HepG2 (cell line): ENCODE measurements around the gene RNLS. TPM values are rescaled to one million over a fixed set of nuclear protein-coding genes. Genes with fewer than 3 reads are reported as not detected.

Source experiments
- ATAC-seq: fragments of 200-7000 bp; cut with Tn5 transposase; 3 replicates; pipeline ENCODE4 v1.9.1; 2020; ENCODE audit warnings: mild to moderate bottlenecking, moderate library complexity
- BruUV-seq: library from RNA; stranded (reverse); fragments of 400-500 nt; replicated peaks from 2 replicates; lab custom pipeline; 2021; lab: Mats Ljungman, UMichigan
- CTCF ChIA-PET: fragments of 300-600 bp; formaldehyde crosslinking; extraction: SDS; loops from one replicate; lab custom pipeline; 2021; ENCODE audit warnings: low total read pairs, inconsistent platforms, low intra/inter-chr PET ratio; lab: Yijun Ruan, JAX
- POLR2A ChIA-PET: fragments of 350-600 bp; sonication (Branson Sonifier 250); formaldehyde crosslinking; loops from one replicate; lab custom pipeline; 2020; ENCODE audit warnings: antibody characterized with exemption, inconsistent platforms; lab: Yijun Ruan, JAX
- DNase-seq: peaks from one replicate; pipeline ENCODE4 v3.0.0-alpha.2; 2015; ENCODE audit warnings: low spot score
- FAIRE-seq: peaks from 3 replicates; lab custom pipeline; 2011; peaks lifted over from hg19 to GRCh38; lab: Jason Lieb, UNC
- H2AFZ ChIP-seq: one replicate; pipeline ENCODE4 v1.6.1; 2011; ENCODE audit warnings: low read length, inconsistent platforms
- H3K27ac ChIP-seq: fragments of 300-600 bp; 3 replicates; pipeline ENCODE4 v1.8.0; 2011; ENCODE audit warnings: mixed run types, mild to moderate bottlenecking, mixed read lengths, low read length, inconsistent platforms; ENCODE audit not compliant: insufficient read depth; ENCODE audit errors: extremely low read length
- H3K27me3 ChIP-seq, 2 experiments: fragments of 200-600 bp in 1 of 2; 2 replicates in 1 of 2; 3 replicates in 1 of 2; pipeline versions ENCODE4 v1.6.0 to v1.8.0; 2011; ENCODE audit warnings: low read length in 2 of 2, mild to moderate bottlenecking in 2 of 2, moderate library complexity in 2 of 2, inconsistent platforms in 1 of 2; ENCODE audit not compliant: insufficient read depth in 2 of 2, control insufficient read depth in 1 of 2
- H3K36me3 ChIP-seq, 2 experiments: fragments of 200-600 bp in 1 of 2; replicated peaks in 1 of 2; 2 replicates in 1 of 2; 3 replicates in 1 of 2; pipeline versions ENCODE4 v1.5.1 to v1.8.0; 2011; ENCODE audit warnings: low read length in 2 of 2, inconsistent platforms in 1 of 2; ENCODE audit not compliant: insufficient read depth in 2 of 2, control insufficient read depth in 1 of 2
- H3K4me1 ChIP-seq: 2 replicates; pipeline ENCODE4 v1.5.1; 2012; ENCODE audit warnings: low read length, inconsistent platforms; ENCODE audit not compliant: insufficient read depth
- H3K4me2 ChIP-seq: 2 replicates; pipeline ENCODE4 v1.6.0; 2011; ENCODE audit warnings: low read depth, low read length, inconsistent platforms
- H3K4me3 ChIP-seq, 3 experiments: fragments of 200-600 bp in 1 of 3; sonication (generic), shearing (Covaris generic) in 1 of 3; replicated peaks in 1 of 3; 2 replicates each; pipeline ENCODE4 v1.5.1; 2011 to 2016; ENCODE audit warnings: low read length in 3 of 3, inconsistent platforms in 2 of 3, low read depth in 2 of 3, mild to moderate bottlenecking in 2 of 3, control low read depth in 1 of 3, mixed read lengths in 1 of 3; ENCODE audit not compliant: insufficient read depth in 1 of 3
- H3K79me2 ChIP-seq: one replicate; pipeline ENCODE4 v1.6.1; 2011; ENCODE audit warnings: low read length, inconsistent platforms; ENCODE audit not compliant: insufficient read depth
- H3K9ac ChIP-seq: 2 replicates; pipeline ENCODE4 v1.6.0; 2011; ENCODE audit warnings: mild to moderate bottlenecking, low read depth, low read length, inconsistent platforms; ENCODE audit not compliant: insufficient read depth
- H3K9me3 ChIP-seq: 2 replicates; pipeline ENCODE4 v1.5.1; 2012; ENCODE audit warnings: mild to moderate bottlenecking, low read length
- H4K20me1 ChIP-seq: 2 replicates; pipeline ENCODE4 v1.6.0; 2011; ENCODE audit warnings: inconsistent platforms, mild to moderate bottlenecking, low read length, moderate library complexity; ENCODE audit not compliant: insufficient read depth
- CENPT ChIP-seq: sonication (generic); formaldehyde crosslinking; IDR thresholded peaks from 2 replicates; pipeline ENCODE4 v1.8.0; 2022; ENCODE audit warnings: low read depth, mild to moderate bottlenecking, moderate library complexity, missing genetic modification reagents
- ELF3 ChIP-seq: IDR thresholded peaks from 2 replicates; pipeline ENCODE4 v1.6.1; 2016; ENCODE audit warnings: missing genetic modification reagents, missing compliant biosample characterization
- FOSL1 ChIP-seq: sonication (generic); formaldehyde crosslinking; IDR thresholded peaks from 2 replicates; pipeline ENCODE4 v1.9.0; 2021; ENCODE audit warnings: missing genetic modification reagents, borderline replicate concordance
- HOXA9 ChIP-seq: sonication (generic); formaldehyde crosslinking; IDR thresholded peaks from 2 replicates; pipeline ENCODE4 v1.8.1; 2022; ENCODE audit warnings: missing genetic modification reagents, mild to moderate bottlenecking, moderate library complexity, borderline replicate concordance
- JDP2 ChIP-seq: sonication (generic); formaldehyde crosslinking; IDR thresholded peaks from 2 replicates; pipeline ENCODE4 v1.8.1; 2022; ENCODE audit warnings: missing genetic modification reagents, borderline replicate concordance
- KAT8 ChIP-seq: IDR thresholded peaks from 2 replicates; pipeline ENCODE4 v1.6.1; 2016; ENCODE audit warnings: missing genetic modification reagents, missing compliant biosample characterization
- MIER2 ChIP-seq: IDR thresholded peaks from 2 replicates; pipeline ENCODE4 v1.6.1; 2016; ENCODE audit warnings: missing biosample characterization, missing genetic modification reagents
- MXD1 ChIP-seq: sonication (generic); formaldehyde crosslinking; IDR thresholded peaks from 2 replicates; pipeline ENCODE4 v1.4.0; 2020; ENCODE audit warnings: mild to moderate bottlenecking, missing genetic modification reagents
- NFIB ChIP-seq: sonication (generic); formaldehyde crosslinking; IDR thresholded peaks from 2 replicates; pipeline ENCODE4 v1.9.0; 2021; ENCODE audit warnings: missing genetic modification reagents, mild to moderate bottlenecking, borderline replicate concordance
- POLR2A ChIP-seq, 2 experiments: IDR thresholded peaks; 2 replicates each; pipeline ENCODE4 v1.6.1; 2011; ENCODE audit warnings: low read depth in 2 of 2, low read length in 2 of 2, mild to moderate bottlenecking in 1 of 2, moderate library complexity in 1 of 2; ENCODE audit not compliant: insufficient read depth in 1 of 2
- RNF2 ChIP-seq: fragments of 450-650 bp; conservative IDR thresholded peaks from 2 replicates; pipeline ENCODE4 v1.6.1; 2016; ENCODE audit warnings: low read depth
- SALL1 ChIP-seq: sonication (generic); formaldehyde crosslinking; IDR thresholded peaks from 2 replicates; pipeline ENCODE4 v1.8.0; 2022; ENCODE audit warnings: mild to moderate bottlenecking, missing genetic modification reagents
- SNRNP70 ChIP-seq: fragments of 200-400 bp; formaldehyde crosslinking; IDR thresholded peaks from 2 replicates; pipeline ENCODE4 v1.6.1; 2017; ENCODE audit warnings: mild to moderate bottlenecking, low read depth, low read length, moderate library complexity
- SP140L ChIP-seq: sonication (generic); formaldehyde crosslinking; IDR thresholded peaks from 2 replicates; pipeline ENCODE4 v1.4.0; 2020; ENCODE audit warnings: missing genetic modification reagents, borderline replicate concordance
- YEATS4 ChIP-seq: sonication (generic); formaldehyde crosslinking; IDR thresholded peaks from 2 replicates; pipeline ENCODE4 v1.4.0; 2020; ENCODE audit warnings: missing genetic modification reagents, borderline replicate concordance
- ZNF225 ChIP-seq: sonication (generic); formaldehyde crosslinking; IDR thresholded peaks from 2 replicates; pipeline ENCODE4 v1.4.0; 2020; ENCODE audit warnings: mild to moderate bottlenecking, missing genetic modification reagents
- ZNF317 ChIP-seq: sonication (generic); formaldehyde crosslinking; IDR thresholded peaks from 2 replicates; pipeline ENCODE4 v1.5.0; 2020; ENCODE audit warnings: mild to moderate bottlenecking, missing genetic modification reagents
- ZNF382 ChIP-seq: sonication (generic); formaldehyde crosslinking; IDR thresholded peaks from 2 replicates; pipeline ENCODE4 v1.5.0; 2020; ENCODE audit warnings: missing genetic modification reagents, mild to moderate bottlenecking, borderline replicate concordance
- ZNF616 ChIP-seq: sonication (generic); formaldehyde crosslinking; IDR thresholded peaks from 2 replicates; pipeline ENCODE4 v1.5.0; 2020; ENCODE audit warnings: low read depth, mild to moderate bottlenecking, missing genetic modification reagents
- ZNF766 ChIP-seq: sonication (generic); formaldehyde crosslinking; IDR thresholded peaks from 2 replicates; pipeline ENCODE4 v1.5.0; 2020; ENCODE audit warnings: missing genetic modification reagents, borderline replicate concordance
- ZZZ3 ChIP-seq: sonication (generic); formaldehyde crosslinking; IDR thresholded peaks from 2 replicates; pipeline ENCODE4 v1.4.0; 2020; ENCODE audit warnings: missing genetic modification reagents, mild to moderate bottlenecking, borderline replicate concordance
- WGBS: methylation state at CpG from one replicate; pipeline ENCODE4 v1.1.6; 2017; ENCODE audit warnings: low lambda C conversion rate; 5-methylcytosine and 5-hydroxymethylcytosine counted together
- in situ Hi-C: cut with HindIII; loops from 2 replicates; pipeline ENCODE4 v1.10.0; 2017; ENCODE audit warnings: low pct_unique_long_range_greater_than_20kb; ENCODE audit not compliant: extremely low pct_ligation_motif_present
- intact Hi-C: fragments of 100-400 bp; cut with micrococcal nuclease; formaldehyde crosslinking; loops from one replicate; pipeline ENCODE4 v1.10.0; 2022; ENCODE audit not compliant: unreplicated experiment
- polyA plus RNA-seq, 8 experiments: library from polyadenylated mRNA; depleted of rRNA in 3 of 8; stranded (reverse) in 7 of 8; unstranded in 1 of 8; fragments of >200 nt; fragmentation: Illumina TruSeq in 4 of 8; extraction: Trizol in 4 of 8; gene quantifications; 2 replicates each; pipeline versions ENCODE4 v1.2.1 to v1.2.3, GENCODE V29; 2011 to 2016; ENCODE audit warnings: low read depth in 4 of 8, missing spikeins in 1 of 8, mixed read lengths in 1 of 8; ENCODE audit not compliant: insufficient read depth in 1 of 8
- total RNA-seq, 5 experiments: library from RNA; depleted of rRNA; stranded (reverse); fragments of >200 nt; fragmentation: Illumina TruSeq; extraction: Trizol; gene quantifications; 2 replicates each; pipeline ENCODE4 v1.2.3, GENCODE V29; 2016; ENCODE audit warnings: low read depth in 1 of 5
- TF ChIP-seq, protein P1 (sequence below): IDR thresholded peaks from 2 replicates; pipeline ENCODE4 v1.6.1; 2012; ENCODE audit warnings: inconsistent platforms

The RNLS gene
- total and polyA plus RNA-seq, 2 of the 13 experiments (the other 11 are each of a cell fraction or from before 2014, with no cell fraction given) = not detected

DNA sequence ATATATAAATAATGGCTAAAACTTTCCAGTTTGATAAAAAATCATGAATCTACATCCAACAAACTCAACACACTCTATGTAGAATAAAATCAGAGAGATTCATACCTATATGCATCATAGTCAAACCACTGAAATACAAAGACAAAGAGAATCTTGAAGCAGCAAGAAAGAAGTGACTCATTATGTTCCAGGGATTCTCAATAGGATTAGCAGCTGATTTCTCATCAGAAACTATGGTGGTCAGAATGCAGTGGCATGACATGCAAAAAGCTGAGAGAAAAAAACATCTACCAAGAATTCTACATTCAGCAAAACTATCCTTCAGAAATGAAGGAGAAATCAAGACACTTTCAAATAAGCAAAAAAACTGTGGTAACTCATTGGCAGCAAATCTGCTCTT lies 187.4 kb downstream of the RNLS start:
- Histone ChIP-seq H3K36me3 (no peaks in the 10 kb centered on the region), H4K20me1 (no peaks in the 10 kb centered on the region), H3K4me1 (no peaks in the 10 kb centered on the region), H3K9me3 (peaks cover 8% of the 10 kb centered on the region; the same call in 1 of the 2 replicates), H3K4me2 (no peak overlapping the region), H2AFZ (no peak overlapping the region), H3K79me2 (no peaks in the 10 kb centered on the region), H3K27ac (no peak overlapping the region), H3K9ac (no peak overlapping the region), H3K27me3 (no peaks in the 10 kb centered on the region), H3K4me3 (no peak overlapping the region)
- CTCF ChIA-PET = no interaction called here
- FAIRE-seq (no peak), DNase-seq (no peak), ATAC-seq (no peak)
- BruUV-seq = no TSS peak
- POLR2A ChIA-PET = no interaction called here
- TF ChIP-seq MXD1 (CRISPR knock-in tag) = no peak
- peak; percentile 98 for TF ChIP-seq ZNF317 (CRISPR knock-in tag)
- TF ChIP-seq SNRNP70 = no peak
- intact Hi-C loops = no loop called here
- in situ Hi-C loops = no loop called here

GRCh38 chr10:88392222-88392621 lies 190.9 kb downstream of the RNLS start:
- no TSS peak for BruUV-seq
- Histone ChIP-seq H2AFZ (no peak overlapping the region), H3K4me1 (peaks cover 5% of the 10 kb centered on the region), H3K27ac (no peak overlapping the region), H3K36me3 (no peaks in the 10 kb centered on the region), H4K20me1 (no peaks in the 10 kb centered on the region), H3K9ac (no peak overlapping the region), H3K4me2 (no peak overlapping the region), H3K4me3 (no peak overlapping the region), H3K79me2 (no peaks in the 10 kb centered on the region), H3K9me3 (peaks cover 8% of the 10 kb centered on the region; the same call in 1 of the 2 replicates), H3K27me3 (no peaks in the 10 kb centered on the region)
- ChIA-PET POLR2A (no interaction called here), CTCF (no interaction called here)
- WGBS = 0% methylated on average over 1 of the region's 1 CpG
- in situ Hi-C loops = no loop called here
- FAIRE-seq (no peak), DNase-seq (no peak), ATAC-seq (no peak)
- intact Hi-C loops = no loop called here
- TF ChIP-seq ZNF766 (CRISPR knock-in tag) (no peak), YEATS4 (no peak), ELF3 (CRISPR knock-in tag) (no peak), SP140L (CRISPR knock-in tag) (no peak), ZNF225 (no peak), FOSL1 (no peak), JDP2 (no peak), CENPT (CRISPR knock-in tag) (no peak), HOXA9 (CRISPR knock-in tag) (no peak), SALL1 (CRISPR knock-in tag) (no peak), NFIB (CRISPR knock-in tag) (no peak), MIER2 (CRISPR knock-in tag) (no peak), ZNF616 (no peak), POLR2A (IDR thresholded peaks at IDR 0.05; ENCODE audit: insufficient read depth in 1 of 2, low read depth in 2 of 2, low read length in 2 of 2) (no peak), RNF2 (no peak), ZZZ3 (CRISPR knock-in tag) (no peak), KAT8 (CRISPR knock-in tag) (no peak), ZNF382 (CRISPR knock-in tag) (no peak)
- TF ChIP-seq, protein P1, sequence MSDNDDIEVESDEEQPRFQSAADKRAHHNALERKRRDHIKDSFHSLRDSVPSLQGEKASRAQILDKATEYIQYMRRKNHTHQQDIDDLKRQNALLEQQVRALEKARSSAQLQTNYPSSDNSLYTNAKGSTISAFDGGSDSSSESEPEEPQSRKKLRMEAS = no peak
